Measurements from ENCODE around the gene MEIKIN. TPM values are rescaled to one million over a fixed set of nuclear protein-coding genes. Genes with fewer than 3 reads are reported as not detected.

MEIKIN gene
- total and polyA plus RNA-seq, 2 of the 13 experiments (the other 11 are each of a cell fraction or from before 2014, with no cell fraction given), result not detected

- TF ChIP-seq ZSCAN20 (CRISPR knock-in tag; IDR thresholded peaks at IDR 0.05; ENCODE audit: borderline replicate concordance) (no peak), ELF3 (CRISPR knock-in tag; IDR thresholded peaks at IDR 0.05) (no peak; the same call in 1 of the 2 replicates), ZNF839 (CRISPR knock-in tag; IDR thresholded peaks at IDR 0.05; ENCODE audit: borderline replicate concordance) (no peak), TBL1XR1 (IDR thresholded peaks at IDR 0.05; ENCODE audit: borderline replicate concordance, low read length, partially characterized antibody) (no peak), KMT2A (CRISPR knock-in tag; IDR thresholded peaks at IDR 0.05) (no peak), SMAD1 (CRISPR knock-in tag; IDR thresholded peaks at IDR 0.05; ENCODE audit: borderline replicate concordance, low read depth) (no peak), MYPOP (CRISPR knock-in tag; IDR thresholded peaks at IDR 0.05) (no peak), REXO4 (CRISPR knock-in tag; IDR thresholded peaks at IDR 0.05; ENCODE audit: borderline replicate concordance) (no peak), IRF1 (CRISPR knock-in tag; IDR thresholded peaks at IDR 0.05; ENCODE audit: low read depth) (no peak), ZNF121 (CRISPR knock-in tag; IDR thresholded peaks at IDR 0.05) (no peak), PRDM4 (CRISPR knock-in tag; IDR thresholded peaks at IDR 0.05; ENCODE audit: borderline replicate concordance) (no peak), ZNF772 (CRISPR knock-in tag; IDR thresholded peaks at IDR 0.05) (0 out of 2 replicates have a peak, but pooled peaks have one; percentile 41), ZNF331 (CRISPR knock-in tag; IDR thresholded peaks at IDR 0.05) (peak; percentile 35; the same call in 1 of the 2 replicates), ZBTB38 (CRISPR knock-in tag; IDR thresholded peaks at IDR 0.05) (0 out of 2 replicates have a peak, but pooled peaks have one; percentile 26), SETDB1 (CRISPR knock-in tag; IDR thresholded peaks at IDR 0.05; ENCODE audit: borderline replicate concordance) (no peak), DMAP1 (CRISPR knock-in tag; IDR thresholded peaks at IDR 0.05) (no peak), TOE1 (CRISPR knock-in tag; IDR thresholded peaks at IDR 0.05) (no peak), KDM3A (CRISPR knock-in tag; IDR thresholded peaks at IDR 0.05; ENCODE audit: low read depth) (no peak), MEF2D (CRISPR knock-in tag; IDR thresholded peaks at IDR 0.05) (no peak), FOSL1 (CRISPR knock-in tag; IDR thresholded peaks at IDR 0.05; ENCODE audit: borderline replicate concordance) (no peak), KLF16 (CRISPR knock-in tag; IDR thresholded peaks at IDR 0.05) (no peak), ZNF724P (CRISPR knock-in tag; IDR thresholded peaks at IDR 0.05; ENCODE audit: borderline replicate concordance) (no peak), SAFB2 (CRISPR knock-in tag; IDR thresholded peaks at IDR 0.05; ENCODE audit: borderline replicate concordance, low read depth) (no peak)
Observed at GRCh38 chr5:131994533-131995226, 49.2 kb upstream of the MEIKIN start (continued).
